ENCODE data around the gene SDCBP2.

SDCBP2 gene

GRCh38 chr20:1331101-1331500, 2.2 kb upstream of the SDCBP2 start:
- no peak for DNase-seq (ENCODE audit: low read depth)
- H3K4me3 ChIP-seq (ENCODE audit: low read length), result no peak overlapping the region
- TF ChIP-seq CTCF (IDR thresholded peaks at IDR 0.05; ENCODE audit: insufficient read depth, low read depth, low read length, missing control alignments), result no peak

GRCh38 chr20:1330075-1330830, 1.3 kb upstream of the SDCBP2 start:
- TF ChIP-seq CTCF (IDR thresholded peaks at IDR 0.05; ENCODE audit: insufficient read depth, low read depth, low read length, missing control alignments), result no peak
- no peak overlapping the region for H3K4me3 ChIP-seq (ENCODE audit: low read length)
- peak; percentile 84 for DNase-seq (ENCODE audit: low read depth)

GRCh38 chr20:1327827-1328679, 886 bp downstream of the SDCBP2 start:
- no peak for TF ChIP-seq CTCF (IDR thresholded peaks at IDR 0.05; ENCODE audit: insufficient read depth, low read depth, low read length, missing control alignments)
- DNase-seq (ENCODE audit: low read depth), result no peak
- peak overlapping the region; percentile 53 for H3K4me3 ChIP-seq (ENCODE audit: low read length)

- TF ChIP-seq CTCF (IDR thresholded peaks at IDR 0.05; ENCODE audit: insufficient read depth, low read depth, low read length, missing control alignments), result no peak
- peak overlapping the region; percentile 53 for H3K4me3 ChIP-seq (ENCODE audit: low read length)
- peak; percentile 53 for DNase-seq (ENCODE audit: low read depth)
These were observed 1.7 kb downstream of the SDCBP2 start for GRCh38 chr20:1327241-1327653.

- peak; percentile 45 for DNase-seq (ENCODE audit: low read depth)
- no peak for TF ChIP-seq CTCF (IDR thresholded peaks at IDR 0.05; ENCODE audit: insufficient read depth, low read depth, low read length, missing control alignments)
- peak overlapping the region; percentile 94 for H3K4me3 ChIP-seq (ENCODE audit: low read length)
These were observed 2.7 kb downstream of the SDCBP2 start for GRCh38 chr20:1326031-1326930.

GRCh38 chr20:1325173-1326030, 3.5 kb downstream of the SDCBP2 start:
- DNase-seq (ENCODE audit: low read depth), result peak; percentile 95
- no peak for TF ChIP-seq CTCF (IDR thresholded peaks at IDR 0.05; ENCODE audit: insufficient read depth, low read depth, low read length, missing control alignments)
- peak overlapping the region; percentile 94 for H3K4me3 ChIP-seq (ENCODE audit: low read length)
